HepG2 (cell line): ENCODE data around the gene NME1.

Experiments used
- ATF1 ChIP-seq: IDR thresholded peaks from 2 replicates; pipeline ENCODE4 v1.6.1; 2016; ENCODE audit warnings: mild to moderate bottlenecking, control low read depth
- CENPBD1 ChIP-seq: sonication (generic); formaldehyde crosslinking; IDR thresholded peaks from 2 replicates; pipeline ENCODE4 v1.8.0; 2022; ENCODE audit warnings: missing genetic modification reagents, low read depth, mild to moderate bottlenecking, borderline replicate concordance
- CTCF ChIP-seq: sonication (generic); formaldehyde crosslinking; IDR thresholded peaks from 2 replicates; pipeline ENCODE4 v1.5.0; 2020; ENCODE audit warnings: mild to moderate bottlenecking, missing genetic modification reagents, moderate library complexity
- EZH2 ChIP-seq: conservative IDR thresholded peaks from 2 replicates; pipeline ENCODE4 v1.6.1; 2012; ENCODE audit warnings: mild to moderate bottlenecking, low read depth, low read length, moderate library complexity
- FOSL1 ChIP-seq: sonication (generic); formaldehyde crosslinking; IDR thresholded peaks from 2 replicates; pipeline ENCODE4 v1.9.0; 2021; ENCODE audit warnings: missing genetic modification reagents, borderline replicate concordance
- JUN ChIP-seq: sonication (generic); formaldehyde crosslinking; IDR thresholded peaks from 2 replicates; pipeline ENCODE4 v1.4.0; 2020; ENCODE audit warnings: mild to moderate bottlenecking, missing genetic modification reagents
- NR3C1 ChIP-seq: sonication (generic); formaldehyde crosslinking; IDR thresholded peaks from 2 replicates; pipeline ENCODE4 v1.4.0; 2020; ENCODE audit warnings: missing genetic modification reagents
- SMARCE1 ChIP-seq: fragments of 450-650 bp; IDR thresholded peaks from 2 replicates; pipeline ENCODE4 v1.6.1; 2017; ENCODE audit warnings: borderline replicate concordance
- TAF1 ChIP-seq: sonication (generic); formaldehyde crosslinking; IDR thresholded peaks from 2 replicates; pipeline ENCODE4 v1.4.0; 2020; ENCODE audit warnings: missing genetic modification reagents
- TBL1XR1 ChIP-seq: fragments of 150-350 bp; IDR thresholded peaks from 2 replicates; pipeline ENCODE4 v1.6.1; 2014; ENCODE audit warnings: borderline replicate concordance, low read length; ENCODE audit not compliant: partially characterized antibody
- ZKSCAN8 ChIP-seq: IDR thresholded peaks from 2 replicates; pipeline ENCODE4 v1.6.1; 2016; ENCODE audit warnings: borderline replicate concordance, missing genetic modification reagents, missing compliant biosample characterization
- ZNF780A ChIP-seq: sonication (generic); formaldehyde crosslinking; IDR thresholded peaks from 2 replicates; pipeline ENCODE4 v1.8.0; 2022; ENCODE audit warnings: mild to moderate bottlenecking, missing genetic modification reagents, moderate library complexity

- TF ChIP-seq TAF1 (CRISPR knock-in tag) (peak; percentile 51), SMARCE1 (no peak), CTCF (CRISPR knock-in tag) (no peak), NR3C1 (CRISPR knock-in tag) (no peak), EZH2 (no peak), TBL1XR1 (peak; percentile 4), CENPBD1 (CRISPR knock-in tag) (no peak), ZNF780A (CRISPR knock-in tag) (no peak), ATF1 (CRISPR knock-in tag) (no peak), JUN (CRISPR knock-in tag) (0 out of 2 replicates have a peak, but pooled peaks have one; percentile 41), FOSL1 (CRISPR knock-in tag) (no peak), ZKSCAN8 (CRISPR knock-in tag) (no peak)
Observed at GRCh38 chr17:51121620-51122472, 31.5 kb upstream of the NME1 start.
